ENCODE results near the gene SRP14. TPM values are rescaled to one million over a fixed set of nuclear protein-coding genes. Genes with fewer than 3 reads are reported as not detected.
A peak's percentile ranks its signal among the peaks of the same experiment; 100 is the strongest.

The SRP14 gene
- polyA plus RNA-seq, 2 of the 4 experiments (the other 2 are of a cell fraction) = 306 to 374 TPM

DNA sequence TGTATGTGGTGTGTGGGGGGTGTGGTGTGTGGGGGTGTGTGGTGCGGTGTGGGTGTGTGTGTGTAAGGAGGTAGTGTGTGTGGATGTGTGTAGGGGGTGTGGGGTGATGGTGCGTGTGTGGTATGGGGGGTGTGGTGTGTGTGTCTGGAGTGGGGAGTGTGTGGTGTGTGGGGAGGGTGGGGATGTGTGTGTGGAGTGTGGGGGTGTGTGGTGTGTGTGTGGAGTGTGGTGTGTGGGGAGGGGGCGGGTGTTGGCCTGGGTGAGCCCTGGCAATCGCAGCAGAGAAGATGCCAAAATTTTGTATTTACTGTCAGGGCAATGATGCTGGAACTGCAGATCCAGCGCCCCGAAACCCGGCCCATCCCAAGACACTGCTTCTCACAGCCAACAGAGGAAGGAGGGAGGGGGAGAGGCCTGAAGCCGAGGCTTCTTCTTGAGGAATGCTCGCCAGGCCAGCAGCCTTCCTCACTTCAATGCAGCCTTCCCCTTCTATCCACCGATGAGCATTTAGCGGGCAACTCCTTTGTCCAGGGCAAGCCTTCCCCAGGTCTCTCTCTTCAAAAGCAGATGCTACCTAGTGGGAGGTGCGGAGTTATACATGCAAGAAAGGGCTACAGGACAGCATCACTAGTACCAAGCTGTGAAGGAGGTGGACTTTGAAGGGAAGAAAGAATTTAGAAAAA is 11.9 kb upstream of the SRP14 start:
- ChIA-PET POLR2A (no interaction called here), CTCF (interaction anchor here (1.9 to 3.3 kb wide), 3 partner anchors 54 to 223 kb away, joined by 8 to 18 read pairs (median 8); partner anchors contain the start of gene BMF)
- Histone ChIP-seq H3K4me2 (no peak overlapping the region), H3K4me1 (peaks cover 32% of the 10 kb centered on the region), H3K27ac (0 out of 6 replicates have a peak overlapping the region, but pooled peaks of 1 of the 2 experiments have one; percentile 15), H3K9me3 (no peaks in the 10 kb centered on the region), H3K4me3 (no peak overlapping the region)
- no peak for TF ChIP-seq HOXA7 (CRISPR knock-in tag; IDR thresholded peaks at IDR 0.05)
- TF ChIP-seq HOXB13 (CRISPR knock-in tag; IDR thresholded peaks at IDR 0.05; ENCODE audit: low read depth) = no peak
- no peak for TF ChIP-seq FOSB (CRISPR knock-in tag; IDR thresholded peaks at IDR 0.05)
- no peak for TF ChIP-seq JUN (IDR thresholded peaks at IDR 0.05)
- TF ChIP-seq CTCF (IDR thresholded peaks at IDR 0.05) = no peak
- TF ChIP-seq TP53 (CRISPR knock-in tag; IDR thresholded peaks at IDR 0.05) = no peak
- TF ChIP-seq GATA3 (IDR thresholded peaks at IDR 0.05; ENCODE audit: borderline replicate concordance) = no peak
- TF ChIP-seq RCOR1 (IDR thresholded peaks at IDR 0.05; ENCODE audit: low read depth, low read length) = no peak
- TF ChIP-seq CEBPB (IDR thresholded peaks at IDR 0.05) = no peak
- TF ChIP-seq NPAS2 (CRISPR knock-in tag; IDR thresholded peaks at IDR 0.05; ENCODE audit: borderline replicate concordance) = no peak
- TF ChIP-seq EHF (CRISPR knock-in tag; IDR thresholded peaks at IDR 0.05) = no peak
- no peak for TF ChIP-seq ZC3H11A (IDR thresholded peaks at IDR 0.05)
- TF ChIP-seq REST (IDR thresholded peaks at IDR 0.05) = no peak
- TF ChIP-seq EP300 (IDR thresholded peaks at IDR 0.05) = no peak
- TF ChIP-seq, protein P1, sequence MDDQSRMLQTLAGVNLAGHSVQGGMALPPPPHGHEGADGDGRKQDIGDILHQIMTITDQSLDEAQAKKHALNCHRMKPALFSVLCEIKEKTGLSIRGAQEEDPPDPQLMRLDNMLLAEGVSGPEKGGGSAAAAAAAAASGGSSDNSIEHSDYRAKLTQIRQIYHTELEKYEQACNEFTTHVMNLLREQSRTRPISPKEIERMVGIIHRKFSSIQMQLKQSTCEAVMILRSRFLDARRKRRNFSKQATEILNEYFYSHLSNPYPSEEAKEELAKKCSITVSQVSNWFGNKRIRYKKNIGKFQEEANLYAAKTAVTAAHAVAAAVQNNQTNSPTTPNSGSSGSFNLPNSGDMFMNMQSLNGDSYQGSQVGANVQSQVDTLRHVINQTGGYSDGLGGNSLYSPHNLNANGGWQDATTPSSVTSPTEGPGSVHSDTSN (IDR thresholded peaks at IDR 0.05) = no peak
- 67% methylated on average over 10 of the region's 12 CpGs for WGBS (ENCODE audit: missing lambda C conversion rate)
- FAIRE-seq = no peak
- peak; percentile 15 to 26; a peak in 3 of 6 replicates for ATAC-seq
- DNase-seq (ENCODE audit: low read depth in 1 of 2, low spot score in 1 of 2) = peak in 1 of 2 experiments; percentile 31

DNA sequence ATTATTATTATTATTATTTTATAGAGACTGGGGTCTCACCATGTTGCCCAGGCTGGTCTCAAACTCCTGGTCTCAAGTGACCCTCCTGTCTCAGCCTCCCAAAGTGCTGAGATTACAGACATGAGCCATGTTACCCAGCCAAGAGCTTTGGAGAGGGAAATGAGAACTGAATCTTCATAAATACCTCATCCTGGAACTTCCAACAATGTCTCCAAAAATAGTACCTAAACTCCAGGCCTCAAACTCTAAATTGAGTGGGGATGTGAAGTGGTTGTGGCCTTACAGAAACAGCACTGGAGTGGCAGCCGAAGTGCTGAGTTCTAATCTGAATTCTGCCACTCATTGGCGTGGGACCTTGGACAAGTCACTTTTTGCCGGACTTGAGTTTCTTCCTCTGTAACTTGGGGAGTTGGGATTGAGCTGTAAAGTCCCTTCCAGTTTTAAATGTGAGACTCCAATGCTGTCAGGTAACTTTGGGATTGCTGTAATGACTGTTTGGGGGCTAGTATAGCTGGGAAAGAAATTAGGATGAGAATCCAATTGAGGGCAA is 10.0 kb upstream of the SRP14 start:
- 97% methylated on average over 3 of the region's 3 CpGs for WGBS (ENCODE audit: missing lambda C conversion rate)

More for the DNA sequence above, 10.0 kb upstream of the SRP14 start:
- ChIA-PET CTCF (interaction anchor here (0.6 to 12.9 kb wide), 6 partner anchors 47 to 1350 kb away, joined by 3 to 174 read pairs (median 22); partner anchors contain the start of gene BMF), POLR2A (no interaction called here)
- Histone ChIP-seq H3K4me2 (no peak overlapping the region), H3K9me3 (no peaks in the 10 kb centered on the region), H3K4me3 (no peak overlapping the region), H3K27ac (no peak overlapping the region), H3K4me1 (peaks cover 47% of the 10 kb centered on the region)
- FAIRE-seq = no peak
- no peak for ATAC-seq
- TF ChIP-seq JUNB (IDR thresholded peaks at IDR 0.05) (no peak), HOXA7 (CRISPR knock-in tag; IDR thresholded peaks at IDR 0.05) (no peak), NFE2L2 (conservative IDR thresholded peaks at IDR 0.05; ENCODE audit: low read length) (no peak), BCL3 (IDR thresholded peaks at IDR 0.05) (no peak), BHLHE40 (IDR thresholded peaks at IDR 0.05; ENCODE audit: low read depth, low read length) (no peak), EP300 (IDR thresholded peaks at IDR 0.05) (no peak), EHF (CRISPR knock-in tag; IDR thresholded peaks at IDR 0.05) (no peak), RFX5 (IDR thresholded peaks at IDR 0.05) (no peak), CBX2 (IDR thresholded peaks at IDR 0.05; ENCODE audit: borderline replicate concordance, low read depth) (no peak), GATA3 (IDR thresholded peaks at IDR 0.05; ENCODE audit: borderline replicate concordance) (no peak), NR3C1 (IDR thresholded peaks at IDR 0.05) (no peak), HMGXB4 (CRISPR knock-in tag; IDR thresholded peaks at IDR 0.05; ENCODE audit: borderline replicate concordance) (no peak)
- TF ChIP-seq, protein P2, sequence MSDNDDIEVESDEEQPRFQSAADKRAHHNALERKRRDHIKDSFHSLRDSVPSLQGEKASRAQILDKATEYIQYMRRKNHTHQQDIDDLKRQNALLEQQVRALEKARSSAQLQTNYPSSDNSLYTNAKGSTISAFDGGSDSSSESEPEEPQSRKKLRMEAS (IDR thresholded peaks at IDR 0.05) = no peak
- DNase-seq (ENCODE audit: low read depth in 1 of 2, low spot score in 1 of 2) = no peak

All from A549 (cell line).